Measurements from ENCODE around the gene PLAGL2. TPM values are rescaled to one million over a fixed set of nuclear protein-coding genes. Genes with fewer than 3 reads are reported as not detected.

PLAGL2 gene
- polyA plus RNA-seq, 1 donor (not counting 4 experiments of a cell fraction or from before 2014, with no cell fraction given): 4.3 TPM

DNA sequence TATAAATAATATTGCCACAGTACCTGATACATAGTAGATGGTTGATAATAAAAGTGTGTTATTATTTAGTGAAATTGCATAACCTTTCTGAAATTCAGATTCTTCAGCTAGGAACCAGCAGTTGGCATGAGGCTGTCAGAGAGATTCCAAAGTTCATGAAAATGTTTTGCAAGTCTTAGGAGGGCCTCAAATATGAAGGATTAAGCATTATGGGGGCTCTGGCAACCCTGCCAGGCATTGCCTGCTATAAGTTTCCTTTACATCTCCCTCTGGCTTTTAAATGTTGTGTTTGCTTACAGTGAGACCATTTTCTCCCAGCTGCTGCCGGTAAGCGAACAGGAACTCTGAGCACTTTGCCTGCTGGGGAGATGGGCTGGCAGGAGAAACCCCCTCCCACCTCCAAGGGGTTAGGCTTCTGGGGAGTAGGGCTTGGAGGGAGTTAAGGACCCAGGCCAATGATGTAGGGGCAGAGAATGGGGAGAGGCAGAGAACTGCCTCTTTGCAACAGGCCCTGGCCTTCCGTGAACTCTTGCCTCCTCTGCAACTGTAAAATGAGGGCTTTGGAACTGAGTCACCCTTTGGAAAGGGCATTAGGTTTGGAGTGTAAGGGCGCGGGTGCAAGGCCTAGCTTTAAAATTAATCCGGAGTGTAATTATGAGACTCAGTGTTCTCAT is 36.7 kb upstream of the PLAGL2 start:
- H2AFZ ChIP-seq (ENCODE audit: control insufficient read depth, low read length): no peak overlapping the region
- no peaks in the 10 kb centered on the region for H3K27me3 ChIP-seq (ENCODE audit: control insufficient read depth, extremely low read depth, insufficient read depth, low read length)
- dilution Hi-C loops (cut with MboI; ENCODE audit: extremely low pct_ligation_motif_present, low sequenced_read_pairs): no loop called here
- H3K9me1 ChIP-seq (ENCODE audit: control insufficient read depth, extremely low read depth, insufficient read depth, low read length): no peaks in the 10 kb centered on the region
- no peak overlapping the region for H3K4me2 ChIP-seq (ENCODE audit: control insufficient read depth, extremely low read depth, insufficient read depth, low read depth, low read length)
- no peak for FAIRE-seq
- H3K4me1 ChIP-seq (ENCODE audit: control insufficient read depth, extremely low read depth, insufficient read depth, low read length): no peaks in the 10 kb centered on the region
- TF ChIP-seq EZH2 (IDR thresholded peaks at IDR 0.05; ENCODE audit: low read length): no peak
- TF ChIP-seq, protein P1, sequence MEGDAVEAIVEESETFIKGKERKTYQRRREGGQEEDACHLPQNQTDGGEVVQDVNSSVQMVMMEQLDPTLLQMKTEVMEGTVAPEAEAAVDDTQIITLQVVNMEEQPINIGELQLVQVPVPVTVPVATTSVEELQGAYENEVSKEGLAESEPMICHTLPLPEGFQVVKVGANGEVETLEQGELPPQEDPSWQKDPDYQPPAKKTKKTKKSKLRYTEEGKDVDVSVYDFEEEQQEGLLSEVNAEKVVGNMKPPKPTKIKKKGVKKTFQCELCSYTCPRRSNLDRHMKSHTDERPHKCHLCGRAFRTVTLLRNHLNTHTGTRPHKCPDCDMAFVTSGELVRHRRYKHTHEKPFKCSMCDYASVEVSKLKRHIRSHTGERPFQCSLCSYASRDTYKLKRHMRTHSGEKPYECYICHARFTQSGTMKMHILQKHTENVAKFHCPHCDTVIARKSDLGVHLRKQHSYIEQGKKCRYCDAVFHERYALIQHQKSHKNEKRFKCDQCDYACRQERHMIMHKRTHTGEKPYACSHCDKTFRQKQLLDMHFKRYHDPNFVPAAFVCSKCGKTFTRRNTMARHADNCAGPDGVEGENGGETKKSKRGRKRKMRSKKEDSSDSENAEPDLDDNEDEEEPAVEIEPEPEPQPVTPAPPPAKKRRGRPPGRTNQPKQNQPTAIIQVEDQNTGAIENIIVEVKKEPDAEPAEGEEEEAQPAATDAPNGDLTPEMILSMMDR (optimal IDR thresholded peaks at IDR 0.05 in 1 of 3, IDR thresholded peaks at IDR 0.05 in 1 of 3, conservative IDR thresholded peaks at IDR 0.05 in 1 of 3; ENCODE audit: extremely low read depth in 1 of 3, insufficient read depth in 2 of 3, low read length in 3 of 3): no peak
- H4K20me1 ChIP-seq (ENCODE audit: control insufficient read depth, extremely low read depth, insufficient read depth, low read length): no peaks in the 10 kb centered on the region
- no peaks in the 10 kb centered on the region for H3K79me2 ChIP-seq (ENCODE audit: control insufficient read depth, insufficient read depth, low read length)
- DNase-seq (ENCODE audit: low read depth, low spot score): no peak
- H3K36me3 ChIP-seq (ENCODE audit: control insufficient read depth in 2 of 2, extremely low read depth in 1 of 2, insufficient read depth in 2 of 2, low read length in 2 of 2): no peaks in the 10 kb centered on the region
- no peak overlapping the region for H3K4me3 ChIP-seq (ENCODE audit: control insufficient read depth in 2 of 3, extremely low read depth in 1 of 3, insufficient read depth in 2 of 3, low read depth in 1 of 3, low read length in 3 of 3)
- no peak overlapping the region for H3K27ac ChIP-seq (ENCODE audit: control insufficient read depth, insufficient read depth, low read length)
- no peaks in the 10 kb centered on the region for H3K9me3 ChIP-seq (ENCODE audit: control insufficient read depth, low read depth, low read length)
- no peak overlapping the region for H3K9ac ChIP-seq (ENCODE audit: control insufficient read depth, extremely low read depth, insufficient read depth, low read length)

DNA sequence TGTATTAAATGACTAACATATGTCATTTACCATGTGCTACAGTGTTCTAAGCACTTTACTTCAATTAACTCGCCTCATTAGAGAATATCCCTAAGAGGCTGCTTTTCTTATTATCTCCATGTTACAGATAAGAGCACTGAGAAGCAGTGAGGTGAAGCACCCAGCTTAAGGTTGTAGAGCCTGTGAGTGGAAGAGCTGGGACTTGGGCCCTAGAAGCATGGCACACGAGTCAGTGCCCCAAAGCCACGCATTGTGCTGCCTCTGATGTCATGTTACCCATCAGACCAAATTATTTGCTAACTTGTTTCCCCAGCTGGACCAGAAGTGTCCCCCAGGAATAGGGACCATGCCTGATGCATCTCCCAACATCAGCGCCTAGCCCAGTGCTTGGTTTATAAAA is 34.3 kb upstream of the PLAGL2 start:
- Histone ChIP-seq H3K27me3 (ENCODE audit: control insufficient read depth, extremely low read depth, insufficient read depth, low read length) (no peaks in the 10 kb centered on the region), H3K4me1 (ENCODE audit: control insufficient read depth, extremely low read depth, insufficient read depth, low read length) (no peaks in the 10 kb centered on the region), H3K9me1 (ENCODE audit: control insufficient read depth, extremely low read depth, insufficient read depth, low read length) (no peaks in the 10 kb centered on the region), H3K4me2 (ENCODE audit: control insufficient read depth, extremely low read depth, insufficient read depth, low read depth, low read length) (no peak overlapping the region), H3K4me3 (ENCODE audit: control insufficient read depth in 2 of 3, extremely low read depth in 1 of 3, insufficient read depth in 2 of 3, low read depth in 1 of 3, low read length in 3 of 3) (no peak overlapping the region), H3K9ac (ENCODE audit: control insufficient read depth, extremely low read depth, insufficient read depth, low read length) (no peak overlapping the region), H3K27ac (ENCODE audit: control insufficient read depth, insufficient read depth, low read length) (no peak overlapping the region), H3K79me2 (ENCODE audit: control insufficient read depth, insufficient read depth, low read length) (no peaks in the 10 kb centered on the region), H2AFZ (ENCODE audit: control insufficient read depth, low read length) (no peak overlapping the region), H3K36me3 (ENCODE audit: control insufficient read depth in 2 of 2, extremely low read depth in 1 of 2, insufficient read depth in 2 of 2, low read length in 2 of 2) (peaks cover 0 to 4% of the 10 kb centered on the region in 2 experiments), H3K9me3 (ENCODE audit: control insufficient read depth, low read depth, low read length) (no peaks in the 10 kb centered on the region), H4K20me1 (ENCODE audit: control insufficient read depth, extremely low read depth, insufficient read depth, low read length) (no peaks in the 10 kb centered on the region)
- TF ChIP-seq, protein P1 (optimal IDR thresholded peaks at IDR 0.05 in 1 of 3, IDR thresholded peaks at IDR 0.05 in 1 of 3, conservative IDR thresholded peaks at IDR 0.05 in 1 of 3; ENCODE audit: extremely low read depth in 1 of 3, insufficient read depth in 2 of 3, low read length in 3 of 3): no peak
- no peak for TF ChIP-seq EZH2 (IDR thresholded peaks at IDR 0.05; ENCODE audit: low read length)
- no peak for DNase-seq (ENCODE audit: low read depth, low spot score)
- dilution Hi-C loops (cut with MboI; ENCODE audit: extremely low pct_ligation_motif_present, low sequenced_read_pairs): no loop called here
- no peak for FAIRE-seq
